Measurements from ENCODE around the gene CCND2.
A peak's percentile ranks its signal among the peaks of the same experiment; 100 is the strongest.

CCND2 gene

GRCh38 chr12:4293299-4293965, 19.9 kb downstream of the CCND2 start:
- no peak for DNase-seq

- DNase-seq, result no peak
Measured at GRCh38 chr12:4293966-4294505, 20.5 kb downstream of the CCND2 start.

GRCh38 chr12:4296751-4297150, 23.2 kb downstream of the CCND2 start:
- no peak for DNase-seq

GRCh38 chr12:4297617-4298016, 24.1 kb downstream of the CCND2 start:
- DNase-seq, result no peak

GRCh38 chr12:4300883-4301282, 27.3 kb downstream of the CCND2 start:
- DNase-seq, result no peak

- no peak for DNase-seq
Measured at GRCh38 chr12:4301932-4302501, 28.5 kb downstream of the CCND2 start.

GRCh38 chr12:4302881-4303280, 29.3 kb downstream of the CCND2 start:
- DNase-seq, result no peak

- no peak for DNase-seq
Measured at GRCh38 chr12:4303750-4304149, 30.2 kb downstream of the CCND2 start.

- DNase-seq, result peak; percentile 94
Measured at GRCh38 chr12:4307593-4308333, 34.2 kb downstream of the CCND2 start.

GRCh38 chr12:4308334-4308950, 34.9 kb downstream of the CCND2 start:
- no peak for DNase-seq

- no peak for DNase-seq
Measured at GRCh38 chr12:4311776-4312175, 38.2 kb downstream of the CCND2 start.

GRCh38 chr12:4312251-4312650, 38.7 kb downstream of the CCND2 start:
- no peak for DNase-seq

- DNase-seq, result peak; percentile 27
Measured at GRCh38 chr12:4320497-4320852, 46.9 kb downstream of the CCND2 start.

GRCh38 chr12:4320853-4321701, 47.5 kb downstream of the CCND2 start, which contains the start of gene TIGAR:
TSS of gene TIGAR (plus strand) at chr12:4321213. CDS start at chr12:4321272, 59 bp downstream.
- peak; percentile 96 for DNase-seq

- DNase-seq, result no peak
Measured at GRCh38 chr12:4322726-4323125, 49.2 kb downstream of the CCND2 start.

Data from NCI-H146 (cell line).